Amniotic epithelial cell (primary cell): ENCODE results near the gene SPDEF.

Experiments
- DNase-seq: peaks from one replicate; pipeline ENCODE4 v3.0.0-alpha.2; 2010; ENCODE audit warnings: low read depth

The SPDEF gene

DNA sequence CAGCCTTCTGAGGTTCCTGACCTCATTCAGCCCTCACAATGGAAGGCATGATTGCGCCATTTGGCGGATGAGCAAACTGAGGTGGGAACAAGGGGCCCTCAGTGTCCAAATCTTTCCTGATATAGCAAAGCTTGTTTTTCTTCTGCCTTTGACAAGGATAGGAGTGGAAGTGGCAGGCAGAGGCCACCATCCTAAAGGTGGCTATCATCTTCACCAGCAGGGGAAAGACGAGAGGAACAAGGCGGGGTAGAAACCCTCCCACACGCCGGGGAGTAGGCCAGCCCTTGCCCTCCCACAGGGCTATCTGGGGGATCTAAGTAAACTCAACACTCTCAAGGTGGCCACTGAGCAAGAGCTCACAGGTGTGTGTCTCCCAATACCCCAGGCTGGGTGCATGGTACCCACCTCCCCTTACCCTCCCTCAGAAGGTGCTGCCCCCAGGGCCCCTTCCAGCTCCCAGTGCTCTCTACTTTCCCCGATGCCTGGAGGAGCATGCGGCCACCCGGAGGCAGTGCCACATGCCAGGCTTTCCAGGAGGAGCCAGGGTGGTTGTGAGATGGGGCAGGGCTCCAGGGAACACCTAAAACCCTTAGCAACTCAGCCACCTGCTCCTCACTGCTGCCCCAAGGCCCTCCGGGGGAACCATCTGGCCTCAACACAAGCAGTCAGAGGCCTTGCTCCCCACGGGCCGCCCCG, 11.2 kb downstream of the SPDEF start:
- DNase-seq, result peak; percentile 23

DNA sequence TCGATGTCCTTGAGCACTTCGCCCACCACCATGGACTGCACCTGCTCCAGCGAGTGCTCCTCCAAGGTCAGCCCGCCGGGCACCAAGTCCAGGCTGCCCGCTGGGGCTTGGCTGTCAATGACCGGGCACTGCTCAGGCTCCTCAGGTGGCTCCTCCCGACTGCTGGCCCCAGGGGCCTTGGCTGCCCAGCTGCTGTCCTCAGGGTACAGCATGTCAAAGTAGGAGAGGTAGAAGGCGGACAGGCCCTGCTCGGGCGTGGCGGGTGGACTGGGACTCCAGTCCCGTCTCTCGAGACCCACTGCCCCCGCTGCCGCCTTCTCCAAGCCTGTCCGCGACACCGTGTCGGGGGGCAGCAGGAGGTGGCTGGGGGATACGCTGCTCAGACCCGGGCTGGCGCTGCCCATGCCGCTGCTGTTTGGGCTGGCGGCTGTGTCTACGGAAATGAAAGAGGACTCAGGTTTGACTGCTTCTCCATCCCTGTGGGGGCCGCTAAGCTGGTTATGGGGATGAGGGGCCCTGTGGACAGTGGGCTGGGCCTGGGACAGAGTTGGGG, 12.0 kb downstream of the SPDEF start:
- no peak for DNase-seq

DNA sequence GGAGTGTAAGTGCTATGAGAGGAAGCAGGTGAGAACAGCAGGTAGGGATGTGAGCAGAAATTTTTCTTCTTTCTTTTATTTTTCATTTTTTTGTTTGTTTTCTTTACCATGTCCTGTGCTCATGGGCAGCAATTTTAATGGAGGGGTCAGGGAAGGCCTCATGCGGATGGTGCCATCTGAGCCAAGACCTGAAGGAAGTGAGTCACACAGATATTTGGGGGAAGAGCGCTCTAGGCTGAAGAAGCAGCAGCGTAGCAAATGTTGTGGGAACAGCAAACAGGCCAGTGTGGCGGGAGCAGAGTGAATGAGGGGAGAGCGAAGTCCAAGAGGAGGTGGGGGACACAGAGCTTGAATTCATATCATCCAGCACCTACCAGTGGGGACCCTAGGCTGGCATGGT, 12.7 kb downstream of the SPDEF start:
- peak; percentile 29 for DNase-seq

DNA sequence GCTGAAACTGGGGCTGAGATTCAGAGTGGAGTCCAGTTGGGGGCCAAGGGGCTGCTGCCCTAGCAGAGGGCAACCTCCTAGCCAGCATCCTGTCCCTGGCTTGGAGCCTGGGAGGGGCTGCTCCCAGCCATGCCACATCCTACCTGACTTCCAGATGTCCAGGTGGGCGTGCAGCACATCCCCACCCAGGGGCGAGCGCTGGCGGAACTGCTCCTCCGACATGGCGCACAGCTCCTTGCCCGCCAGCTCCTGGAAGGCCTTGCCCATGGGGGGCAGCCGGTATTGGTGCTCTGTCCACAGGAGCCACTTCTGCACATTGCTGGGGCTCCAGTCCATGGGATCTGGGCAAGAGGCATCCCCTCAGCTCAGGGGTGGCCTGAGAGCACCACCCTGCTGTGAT, 15.3 kb downstream of the SPDEF start:
- no peak for DNase-seq

DNA sequence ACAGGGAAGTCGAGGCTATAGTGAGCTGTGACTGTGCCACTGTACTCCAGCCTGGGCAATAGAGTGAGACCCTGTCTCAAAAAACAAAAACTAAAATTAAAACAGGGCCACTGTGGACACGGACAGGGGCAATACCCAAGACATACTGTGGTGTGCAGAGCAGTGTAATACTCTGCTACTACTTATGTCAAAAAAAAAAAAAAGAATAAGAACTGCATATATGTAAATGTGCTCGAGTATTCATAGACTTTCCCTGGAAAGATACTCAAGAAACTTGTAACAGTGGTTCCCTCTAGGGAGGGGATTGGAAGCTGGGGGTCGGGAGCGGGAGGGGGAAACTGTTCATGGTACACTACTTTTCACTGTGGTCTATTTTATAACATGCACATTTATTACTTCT, 15.9 kb downstream of the SPDEF start:
- DNase-seq, result no peak

DNA sequence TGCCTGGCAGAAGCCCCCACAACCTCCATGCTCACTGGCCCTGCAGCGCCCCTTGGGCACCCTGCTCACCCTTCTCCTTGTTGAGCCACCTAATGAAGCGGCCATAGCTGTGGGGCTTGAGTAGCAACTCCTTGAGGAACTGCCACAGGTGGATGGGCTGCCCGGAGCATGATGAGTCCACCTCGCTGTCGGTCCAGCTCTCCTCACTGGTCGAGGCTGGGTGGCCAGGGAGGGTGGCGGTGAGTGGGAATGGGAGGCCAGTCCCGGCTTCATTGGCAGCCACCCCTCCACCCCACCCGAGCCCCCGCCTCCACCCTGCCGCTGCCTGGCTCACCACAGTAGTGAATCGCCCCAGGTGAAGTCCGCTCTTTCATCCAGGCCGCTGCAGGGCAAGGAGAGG, 16.9 kb downstream of the SPDEF start:
- no peak for DNase-seq

DNA sequence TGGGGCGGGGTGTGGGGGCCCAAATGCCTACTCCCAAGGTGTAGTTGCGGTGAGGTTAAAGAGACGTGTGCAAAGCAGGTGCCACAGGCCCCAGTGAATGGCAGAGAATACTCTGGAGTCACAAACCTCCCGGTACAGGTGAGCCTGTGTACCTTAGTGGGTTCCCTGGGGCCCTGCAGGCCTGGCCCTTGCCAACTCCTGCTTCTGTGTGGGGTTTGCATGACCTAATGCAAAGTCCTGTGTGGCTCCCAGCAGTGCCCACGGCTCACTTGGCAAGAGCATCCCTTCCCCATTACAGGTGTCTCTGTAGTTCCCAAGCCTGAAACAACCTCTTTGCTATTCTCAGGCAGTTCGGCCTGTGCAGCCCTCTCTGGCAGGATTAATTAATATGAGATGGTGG, 17.5 kb downstream of the SPDEF start:
- no peak for DNase-seq

DNA sequence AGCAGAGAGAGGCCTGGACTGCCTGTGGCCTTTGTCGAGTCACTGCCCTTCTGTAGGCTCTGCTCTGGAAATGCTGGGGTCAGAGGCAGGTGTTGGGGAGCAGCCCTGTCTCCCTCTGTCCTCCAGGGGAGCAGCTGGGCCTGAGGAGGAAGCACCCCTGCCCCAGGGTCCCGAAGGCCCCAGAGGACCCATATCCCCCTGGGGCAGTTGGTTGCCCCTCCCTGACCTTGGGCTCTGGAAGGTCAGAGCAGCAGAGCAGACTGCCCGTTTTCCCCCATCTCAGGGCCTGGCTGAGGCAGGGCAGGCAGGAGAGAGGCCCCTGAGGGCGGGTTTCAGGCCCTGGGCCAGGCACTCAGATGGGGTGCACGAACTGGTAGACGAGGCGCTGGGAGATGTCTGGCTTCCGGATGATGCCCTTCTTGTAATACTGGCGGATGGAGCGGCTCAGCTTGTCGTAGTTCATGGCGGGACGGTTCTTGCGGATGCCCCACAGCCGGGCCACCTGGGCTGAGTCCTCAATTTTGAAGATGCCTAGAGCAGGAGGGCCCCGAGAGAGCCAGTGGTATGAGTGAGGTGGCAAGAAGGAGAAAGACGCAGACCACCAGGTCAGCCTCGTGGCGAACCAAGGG, 18.1 kb downstream of the SPDEF start:
- DNase-seq, result no peak

DNA sequence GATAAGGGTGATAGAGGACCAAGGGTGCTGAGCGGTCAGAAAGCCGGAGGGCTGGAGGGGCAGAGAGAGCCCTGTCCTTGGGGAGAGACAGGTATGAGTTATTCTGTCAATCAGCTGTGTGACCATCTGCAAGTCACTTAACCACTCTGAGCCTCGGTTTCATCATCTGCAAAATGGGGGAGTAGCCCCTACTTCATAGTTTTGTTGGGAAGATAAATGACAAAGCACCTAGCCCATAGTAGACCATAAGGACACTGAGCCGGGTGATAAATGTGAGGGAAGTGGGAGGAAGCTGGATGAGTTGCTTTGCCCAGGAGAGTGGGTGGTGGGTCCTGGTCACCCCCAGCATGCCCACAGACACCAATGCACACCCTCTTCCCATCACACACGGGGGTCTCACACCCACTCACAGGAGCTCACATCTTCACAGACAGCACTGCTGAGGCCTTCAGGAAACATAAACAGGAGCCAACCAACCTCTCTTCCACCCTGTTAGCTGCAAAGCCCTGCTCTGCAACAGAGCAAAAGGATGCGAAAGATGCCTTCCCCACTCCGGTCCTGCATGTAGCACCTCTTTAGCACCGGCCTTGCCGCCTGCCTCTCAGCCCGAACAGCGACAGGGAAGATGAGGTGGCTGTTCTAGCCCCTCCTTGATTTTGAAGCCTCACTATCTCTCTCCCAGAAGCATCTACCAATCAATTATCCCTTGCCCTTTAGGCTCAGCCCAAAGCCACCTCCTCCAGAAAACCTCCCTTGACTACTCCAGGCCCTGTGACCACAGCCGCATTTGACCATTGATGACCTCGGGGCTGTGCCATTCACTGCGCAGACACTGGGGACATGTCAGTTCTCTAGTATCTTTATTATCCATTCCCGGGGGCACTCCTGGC, 18.9 kb downstream of the SPDEF start:
- DNase-seq, result no peak

DNA sequence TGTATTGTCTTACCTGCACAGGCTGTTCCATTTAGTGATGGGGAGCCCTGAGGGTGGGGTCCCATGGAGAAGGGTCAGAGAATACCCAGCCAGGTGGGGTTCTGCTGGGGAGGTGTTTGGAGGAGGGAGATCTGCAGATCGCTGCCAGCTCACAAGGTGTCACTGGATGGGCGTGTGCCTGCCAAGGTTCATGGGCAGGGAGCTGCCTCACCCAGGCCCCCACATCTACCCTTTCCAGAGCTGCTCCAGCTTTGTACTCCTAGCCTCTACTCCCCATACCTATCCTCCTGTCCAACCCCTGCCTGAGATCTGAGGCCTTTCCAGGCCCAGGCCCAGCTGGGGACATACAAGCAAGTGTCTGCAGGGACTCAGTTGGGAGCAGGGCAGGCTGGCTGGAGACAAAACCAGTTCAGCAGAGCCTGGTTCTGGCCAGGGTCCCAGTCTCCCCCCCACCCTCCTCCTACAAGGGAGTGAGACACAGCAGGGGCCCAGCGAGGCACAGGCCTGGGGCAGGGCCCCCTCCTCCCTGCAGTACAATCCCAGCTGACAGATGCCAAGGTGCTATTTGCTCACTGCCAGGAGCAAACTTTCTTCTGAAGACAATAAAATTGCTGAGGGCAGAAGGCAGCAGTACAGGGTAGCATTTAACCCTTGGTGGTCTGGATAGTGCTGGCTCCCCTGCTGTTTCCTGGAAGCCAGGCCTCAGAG, 19.7 kb downstream of the SPDEF start:
- no peak for DNase-seq

DNA sequence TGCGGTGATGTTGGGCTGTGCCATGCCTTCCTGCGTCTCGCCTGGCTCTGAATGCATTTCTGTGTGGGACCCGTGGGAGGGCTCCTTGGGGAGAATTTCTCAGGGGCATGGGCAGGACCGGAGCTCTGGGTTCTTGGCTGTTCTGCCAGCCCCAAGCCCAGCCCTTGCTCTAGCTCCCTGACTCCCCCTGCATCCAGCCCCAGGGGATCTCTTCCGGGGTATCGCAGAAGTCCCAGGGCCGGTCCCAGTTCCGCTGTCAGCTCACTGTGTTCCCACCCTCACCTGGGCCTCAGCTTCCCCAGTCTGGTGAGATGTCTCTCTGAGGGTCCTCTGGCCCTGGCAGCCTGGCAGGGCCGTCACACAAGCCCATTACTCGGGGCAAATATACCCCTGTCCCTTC, 20.5 kb downstream of the SPDEF start:
- no peak for DNase-seq

DNA sequence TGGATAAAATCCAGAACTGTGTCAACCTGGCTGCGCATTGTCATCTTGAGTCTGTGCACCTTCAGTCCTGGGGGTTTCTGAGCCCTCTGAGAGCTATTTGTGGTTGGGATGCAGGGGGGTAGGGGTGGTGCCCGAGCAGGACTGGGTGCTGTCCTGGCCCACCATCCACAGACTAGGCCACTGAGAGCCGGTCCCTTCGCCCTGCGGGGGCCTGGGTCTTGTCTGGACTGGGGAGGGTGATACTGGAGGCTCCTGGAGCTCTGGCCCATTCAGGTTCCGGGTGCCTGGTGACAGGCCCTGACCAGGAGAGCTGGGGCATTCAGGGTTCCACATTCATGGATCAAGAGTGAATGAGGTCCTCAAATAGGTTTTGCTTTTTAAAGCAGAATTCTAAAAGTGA, 20.9 kb downstream of the SPDEF start:
- no peak for DNase-seq

DNA sequence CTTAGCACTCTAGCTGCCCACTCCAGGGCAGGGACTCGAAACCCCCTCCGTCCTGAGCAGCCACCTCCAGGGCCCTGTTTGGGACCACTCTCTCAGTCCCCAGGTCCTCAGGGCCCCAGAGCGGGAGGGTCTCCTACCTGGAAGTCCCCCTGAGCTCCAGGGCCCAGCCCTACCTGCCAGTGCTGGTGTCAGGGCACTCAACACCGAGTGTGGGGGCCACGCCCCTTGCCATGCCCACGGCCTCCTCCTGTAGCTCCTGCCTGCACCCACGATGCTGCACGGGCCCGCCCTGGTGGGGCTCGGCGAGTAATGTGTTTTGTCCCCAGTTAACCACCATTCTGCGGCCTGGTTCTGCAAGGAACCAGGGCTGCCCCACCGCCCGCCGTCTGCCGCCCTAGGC, 21.5 kb downstream of the SPDEF start:
- DNase-seq, result no peak

DNA sequence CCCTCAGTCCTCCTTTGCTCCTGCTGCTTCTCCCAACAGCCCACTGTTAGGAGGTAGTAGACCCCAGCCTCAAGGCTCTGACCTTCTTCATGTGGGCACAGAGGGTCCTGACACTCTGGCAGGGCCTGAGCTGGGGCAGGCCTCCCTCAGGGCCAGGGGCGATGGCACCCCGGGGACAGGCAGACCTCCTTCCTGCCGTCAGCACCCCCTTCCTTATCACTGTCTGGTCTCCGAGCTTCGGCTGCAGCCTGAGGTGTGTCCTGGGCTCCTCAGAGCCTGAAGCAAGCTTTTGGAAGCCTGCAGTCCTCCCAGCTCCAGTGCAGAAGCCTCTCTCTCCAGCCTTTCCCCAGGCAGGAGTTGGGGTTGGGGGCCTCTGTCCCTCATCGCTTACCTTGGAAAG, 22.0 kb downstream of the SPDEF start:
- no peak for DNase-seq

DNA sequence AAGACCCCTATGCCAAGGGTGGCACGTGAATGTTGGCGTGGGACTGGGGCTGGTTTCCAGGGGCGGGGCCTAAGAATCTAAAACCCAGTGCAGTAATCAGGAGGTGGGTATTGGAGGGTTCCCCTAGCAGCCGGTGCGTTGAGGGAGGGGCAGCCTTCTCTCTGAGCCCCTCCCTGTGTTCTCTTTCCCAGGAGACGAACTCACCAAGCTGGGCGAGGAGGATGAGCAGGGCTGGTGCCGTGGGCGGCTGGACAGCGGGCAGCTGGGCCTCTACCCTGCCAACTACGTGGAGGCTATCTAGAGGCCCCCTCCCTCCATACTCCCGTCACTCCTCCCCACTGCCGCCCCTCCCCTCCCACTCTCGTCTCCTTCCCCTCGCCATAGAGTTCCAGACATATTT, 23.9 kb downstream of the SPDEF start:
- DNase-seq, result no peak

DNA sequence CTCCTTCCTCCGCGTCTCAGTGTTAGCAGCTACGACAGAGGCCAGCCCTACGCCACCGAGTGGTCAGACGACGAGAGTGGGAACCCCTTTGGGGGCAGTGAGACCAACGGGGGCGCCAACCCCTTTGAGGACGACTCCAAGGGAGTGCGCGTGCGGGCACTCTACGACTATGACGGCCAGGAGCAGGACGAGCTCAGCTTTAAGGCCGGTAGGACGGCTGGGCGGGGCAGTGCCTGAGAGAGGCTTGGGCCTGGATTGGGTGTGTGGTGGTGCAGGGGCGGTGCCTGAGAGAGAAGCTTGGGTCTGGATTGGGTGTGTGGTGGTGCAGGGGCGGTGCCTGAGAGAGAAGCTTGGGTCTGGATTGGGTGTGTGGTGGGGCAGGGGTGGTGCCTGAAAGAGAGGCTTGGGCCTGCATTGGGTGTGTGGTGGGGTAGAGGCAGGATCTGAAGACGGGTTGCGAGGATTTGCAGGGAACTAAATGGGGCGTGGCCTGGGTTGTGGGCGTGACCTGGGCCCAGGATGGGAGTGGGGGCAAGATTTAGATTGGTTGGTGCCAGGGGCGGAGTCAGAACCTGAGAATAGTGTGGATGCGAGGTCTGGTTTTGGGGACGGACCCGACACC, 24.4 kb downstream of the SPDEF start:
- no peak for DNase-seq

DNA sequence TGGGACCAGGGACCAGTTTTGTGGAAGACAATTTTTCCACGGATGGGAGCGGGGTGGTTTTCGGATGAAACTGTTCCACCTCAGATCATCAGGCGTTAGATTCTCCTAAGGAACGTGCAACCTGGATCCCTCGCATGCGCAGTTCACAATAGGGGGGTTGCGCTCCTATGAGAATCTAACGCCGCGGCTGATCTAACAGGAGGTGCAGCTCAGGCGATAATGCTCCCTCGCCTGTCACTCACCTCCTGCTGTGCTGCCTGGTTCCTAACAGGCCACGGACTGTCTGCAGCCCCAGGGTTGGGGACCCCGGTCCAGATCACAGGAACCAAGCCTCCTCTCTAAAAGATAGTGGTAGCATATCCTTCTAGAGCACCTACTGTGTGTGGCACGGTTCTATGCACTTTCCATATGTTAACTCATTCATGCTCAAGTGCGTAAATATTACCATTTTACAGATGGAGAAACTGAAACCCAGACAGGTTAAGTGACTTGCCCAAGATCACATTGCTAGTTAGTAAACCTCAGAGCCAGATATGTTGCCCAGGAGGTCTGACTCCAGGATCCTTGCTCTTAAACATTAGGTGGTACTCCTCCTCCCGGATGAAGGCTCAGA, 25.3 kb downstream of the SPDEF start:
- no peak for DNase-seq

DNA sequence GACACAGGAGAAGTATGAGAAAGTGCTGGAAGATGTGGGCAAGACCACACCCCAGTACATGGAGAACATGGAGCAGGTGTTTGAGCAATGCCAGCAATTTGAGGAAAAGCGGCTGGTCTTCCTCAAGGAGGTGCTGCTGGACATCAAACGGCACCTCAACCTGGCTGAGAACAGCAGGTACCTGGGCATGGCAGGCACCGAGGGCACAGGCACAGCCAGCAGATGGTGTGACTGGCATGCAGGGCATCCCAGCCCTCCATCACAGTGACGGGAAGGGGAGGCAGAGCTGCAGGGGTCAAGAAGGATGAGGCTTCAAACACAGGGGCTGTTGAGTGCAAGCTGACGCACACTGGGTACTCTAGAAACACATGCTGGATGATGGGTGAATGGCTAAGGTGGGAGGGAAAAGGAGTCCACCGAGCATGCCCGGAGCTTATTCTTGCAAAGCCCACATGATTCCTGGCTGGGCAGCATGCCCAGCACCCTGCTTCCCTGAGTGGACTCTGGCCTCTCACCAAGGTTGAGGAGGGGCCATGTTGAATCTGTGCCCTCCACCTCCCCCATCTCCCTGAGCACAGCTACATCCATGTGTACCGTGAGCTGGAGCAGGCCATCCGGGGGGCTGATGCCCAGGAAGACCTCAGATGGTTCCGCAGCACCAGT, 26.3 kb downstream of the SPDEF start:
- DNase-seq, result peak; percentile 61

DNA sequence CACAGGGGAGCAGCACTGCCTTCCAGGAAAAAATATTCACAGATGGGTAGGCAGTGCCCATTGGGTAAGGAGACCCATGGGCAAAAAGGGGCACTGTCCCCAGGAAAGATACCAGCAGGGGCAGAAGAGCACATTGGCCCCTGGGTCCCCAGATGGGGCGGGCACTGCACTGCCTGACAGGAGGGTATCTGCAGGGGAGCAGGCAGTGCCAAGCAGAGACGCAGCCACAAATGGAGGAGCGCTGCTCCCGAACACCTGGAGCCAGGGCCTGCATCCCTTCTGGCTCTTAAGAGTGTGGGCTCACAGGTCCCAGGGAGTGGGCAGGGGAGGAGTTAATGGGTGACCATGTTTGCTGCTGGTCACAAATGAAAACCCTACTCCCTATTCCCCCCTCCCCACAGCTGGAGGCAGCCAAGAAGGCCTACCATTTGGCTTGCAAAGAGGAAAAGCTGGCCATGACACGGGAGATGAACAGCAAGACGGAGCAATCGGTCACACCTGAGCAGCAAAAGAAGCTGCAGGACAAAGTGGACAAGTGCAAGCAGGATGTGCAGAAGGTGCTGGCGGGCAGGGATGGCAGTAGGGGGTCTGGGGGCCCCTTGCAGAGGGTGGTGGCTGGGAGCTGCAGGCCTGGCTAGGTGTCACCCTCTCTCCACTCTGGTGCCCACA, 27.0 kb downstream of the SPDEF start:
- no peak for DNase-seq
